GM13976 (cell line): ENCODE results near the gene KRTAP12-2.

Experiments used
- DNase-seq: peaks from one replicate; pipeline ENCODE4 v3.0.0; 2012; ENCODE audit warnings: low spot score
- CTCF ChIP-seq: IDR thresholded peaks from 2 replicates; pipeline ENCODE4 v1.5.1; 2012; ENCODE audit warnings: borderline replicate concordance, mild to moderate bottlenecking; ENCODE audit not compliant: insufficient read depth; ENCODE audit errors: extremely low read depth, missing control alignments, control extremely low read depth
- in situ Hi-C: fragments of 300-500 bp; cut with MboI; formaldehyde crosslinking; loops from one replicate; pipeline ENCODE4 v1.12.0; 2022; ENCODE audit warnings: low sequenced_read_pairs, mixed read lengths, inconsistent platforms; ENCODE audit not compliant: unreplicated experiment

The KRTAP12-2 gene

DNA sequence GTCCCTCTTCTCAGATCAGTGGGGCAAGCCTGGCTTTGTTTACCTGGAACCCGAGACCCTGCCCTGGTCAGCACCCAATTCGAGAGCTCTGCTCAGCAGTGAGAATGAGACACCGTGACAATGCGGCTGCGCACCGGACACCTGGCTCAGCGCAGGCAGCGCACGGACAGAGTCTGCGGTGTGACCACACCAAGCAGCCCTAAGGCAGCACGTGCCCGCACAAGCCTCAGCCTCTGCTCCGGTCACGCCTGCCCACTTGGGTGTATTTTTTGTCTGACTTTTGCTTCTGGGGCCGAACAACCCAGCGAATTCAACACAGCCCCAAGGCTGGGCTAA is 50.2 kb downstream of the KRTAP12-2 start:
- in situ Hi-C loops = no loop called here

More for the DNA sequence above, 50.2 kb downstream of the KRTAP12-2 start:
- TF ChIP-seq CTCF = no peak
- DNase-seq = no peak
